K562 (cell line): ENCODE data around the gene LBHD1. TPM values are rescaled to one million over a fixed set of nuclear protein-coding genes. Genes with fewer than 3 reads are reported as not detected.

Experiments
- ATF1 ChIP-seq, 2 experiments: fragments of 450-650 bp in 1 of 2; IDR thresholded peaks; 2 replicates each; pipeline ENCODE4 v1.6.1; 2016; ENCODE audit warnings: missing compliant biosample characterization in 1 of 2, missing genetic modification characterization in 1 of 2
- ATF7 ChIP-seq: fragments of 450-650 bp; IDR thresholded peaks from 2 replicates; pipeline ENCODE4 v1.7.1; 2014; ENCODE audit warnings: mild to moderate bottlenecking, moderate library complexity
- BCLAF1 ChIP-seq, 2 experiments: fragments of 450-650 bp in 1 of 2; IDR thresholded peaks; 2 replicates each; pipeline ENCODE4 v1.6.1; 2011 to 2017; ENCODE audit warnings: low read depth in 2 of 2, antibody characterized with exemption in 1 of 2, borderline replicate concordance in 1 of 2, low read length in 1 of 2, mild to moderate bottlenecking in 1 of 2, mixed read lengths in 1 of 2; ENCODE audit not compliant: control insufficient read depth in 1 of 2
- BRF2 ChIP-seq: IDR thresholded peaks from 3 replicates; pipeline ENCODE4 v1.6.1; 2011; ENCODE audit warnings: borderline replicate concordance, mild to moderate bottlenecking; ENCODE audit not compliant: insufficient read length, insufficient read depth
- DPF2 ChIP-seq: fragments of 450-650 bp; IDR thresholded peaks from 2 replicates; pipeline ENCODE4 v1.6.1; 2016
- EGR1 ChIP-seq: fragments of 450-650 bp; conservative IDR thresholded peaks from 2 replicates; pipeline ENCODE4 v1.6.1; 2017; ENCODE audit warnings: mild to moderate bottlenecking
- FOSL1 ChIP-seq: fragments of 200-800 bp; sonication (Bioruptor generic); conservative IDR thresholded peaks from 2 replicates; pipeline ENCODE4 v1.6.1; 2016; ENCODE audit warnings: missing genetic modification characterization, missing compliant biosample characterization
- FOXM1 ChIP-seq, 2 experiments: fragments of 450-650 bp in 1 of 2; sonication (generic) in 1 of 2; formaldehyde crosslinking in 1 of 2; IDR thresholded peaks; 2 replicates each; pipeline versions ENCODE4 v1.6.1 to v1.9.0; 2017 to 2022; ENCODE audit warnings: low read depth in 2 of 2, mild to moderate bottlenecking in 2 of 2, missing genetic modification reagents in 1 of 2, moderate library complexity in 1 of 2
- KHSRP ChIP-seq: fragments of 450-650 bp; IDR thresholded peaks from 2 replicates; pipeline ENCODE4 v1.6.1; 2017
- KLF13 ChIP-seq: fragments of 450-650 bp; IDR thresholded peaks from 2 replicates; pipeline ENCODE4 v1.6.1; 2016; ENCODE audit warnings: missing genetic modification characterization, low read depth, mild to moderate bottlenecking, missing compliant biosample characterization, moderate library complexity, borderline replicate concordance
- MAZ ChIP-seq, 2 experiments: fragments of 450-650 bp in 1 of 2; sonication (generic) in 1 of 2; formaldehyde crosslinking; IDR thresholded peaks in 1 of 2; conservative IDR thresholded peaks in 1 of 2; 2 replicates each; pipeline versions ENCODE4 v1.4.0 to v1.5.0; 2020; ENCODE audit warnings: mild to moderate bottlenecking in 1 of 2, missing genetic modification reagents in 1 of 2
- NFRKB ChIP-seq: fragments of 450-650 bp; IDR thresholded peaks from 2 replicates; pipeline ENCODE4 v1.6.1; 2016; ENCODE audit warnings: low read depth
- PHB ChIP-seq: fragments of 250-450 bp; sonication (Bioruptor Pico); IDR thresholded peaks from 2 replicates; pipeline ENCODE4 v1.5.0; 2021
- POLR3G ChIP-seq: IDR thresholded peaks from 2 replicates; pipeline ENCODE4 v1.6.1; 2011; ENCODE audit not compliant: insufficient read length, insufficient replicate concordance; ENCODE audit errors: extremely low read depth
- PREB ChIP-seq: sonication (generic); formaldehyde crosslinking; IDR thresholded peaks from 2 replicates; pipeline ENCODE4 v1.8.1; 2023; ENCODE audit warnings: mild to moderate bottlenecking, missing genetic modification reagents
- SMARCA4 ChIP-seq: fragments of 450-650 bp; IDR thresholded peaks from 2 replicates; pipeline ENCODE4 v1.6.1; 2016
- SMARCB1 ChIP-seq: IDR thresholded peaks from 2 replicates; pipeline ENCODE4 v1.6.1; 2011; ENCODE audit warnings: improper control_type of control experiment, low read depth; ENCODE audit not compliant: insufficient read length
- TEAD1 ChIP-seq, 2 experiments: fragments of 450-650 bp in 1 of 2; sonication (generic) in 1 of 2; formaldehyde crosslinking; IDR thresholded peaks; 2 replicates each; pipeline versions ENCODE4 v1.4.0 to v1.8.0; 2020 to 2022; ENCODE audit warnings: mild to moderate bottlenecking in 2 of 2, missing genetic modification reagents in 1 of 2
- U2AF1 ChIP-seq: fragments of 200-400 bp; formaldehyde crosslinking; optimal IDR thresholded peaks from 2 replicates; pipeline ENCODE3; 2017; ENCODE audit warnings: mild to moderate bottlenecking, low read depth, low read length, moderate library complexity
- ZBTB9 ChIP-seq: fragments of 450-650 bp; formaldehyde crosslinking; IDR thresholded peaks from 2 replicates; pipeline ENCODE4 v1.4.0; 2020; ENCODE audit warnings: mild to moderate bottlenecking, moderate library complexity
- ZNF354B ChIP-seq: fragments of 250-450 bp; sonication (Bioruptor Pico); IDR thresholded peaks from 2 replicates; pipeline ENCODE4 v1.4.0; 2020
- polyA plus RNA-seq, 8 experiments: library from polyadenylated mRNA; depleted of rRNA in 4 of 8; stranded (reverse) in 5 of 8; unstranded in 3 of 8; fragments of >200 nt; fragmentation: Nextera tagmentation in 2 of 8; fragmentation: Illumina TruSeq in 1 of 8; extraction: Ambion mirVana in 2 of 8; extraction: Trizol in 1 of 8; gene quantifications; 2 replicates each; pipeline versions ENCODE4 v1.2.1 to v1.2.3, GENCODE V29; 2011 to 2014; ENCODE audit warnings: inconsistent platforms in 1 of 8, missing spikeins in 1 of 8
- total RNA-seq, 7 experiments: library from RNA; depleted of rRNA in 6 of 7; stranded (reverse); fragments of >200 nt in 6 of 7; fragmentation: Illumina TruSeq in 2 of 7; extraction: Trizol in 2 of 7; gene quantifications; 2 replicates each; pipeline versions ENCODE4 v1.2.1 to v1.2.3, GENCODE V29; 2011 to 2021; ENCODE audit warnings: low replicate concordance in 1 of 7

Gene LBHD1
- total and polyA plus RNA-seq, 9 of the 15 experiments (the other 6 are each of a cell fraction or from before 2014, with no cell fraction given), result 2.6 to 28.0 (median 12.5) TPM

GRCh38 chr11:62645946-62646824 is 25.9 kb downstream of the LBHD1 start, which contains the start of gene GANAB (continued):
- no peak for TF ChIP-seq KLF13
- peak; percentile 74 to 75 for TF ChIP-seq MAZ (CRISPR knock-in tag; conservative IDR thresholded peaks at IDR 0.05 in 1 of 2, IDR thresholded peaks at IDR 0.05 in 1 of 2)
- peak; percentile 81 for TF ChIP-seq ZBTB9 (CRISPR knock-in tag)
- peak; percentile 58 for TF ChIP-seq U2AF1
- peak; percentile 20; the same call in 1 of the 2 replicates for TF ChIP-seq DPF2
- TF ChIP-seq SMARCB1, result no peak
- TF ChIP-seq ZNF354B (CRISPR knock-in tag), result no peak
- peak; percentile 68; the same call in 1 of the 2 replicates for TF ChIP-seq ATF7
- no peak for TF ChIP-seq BCLAF1 (IDR thresholded peaks at IDR 0.05; ENCODE audit: borderline replicate concordance in 1 of 2, control insufficient read depth in 1 of 2, low read depth in 2 of 2, low read length in 1 of 2)
- no peak for TF ChIP-seq BRF2
- TF ChIP-seq PHB, result 0 out of 2 replicates have a peak, but pooled peaks have one; percentile 17
- no peak for TF ChIP-seq FOXM1 (IDR thresholded peaks at IDR 0.05; ENCODE audit: low read depth)
- no peak; the same call in 1 of the 2 replicates for TF ChIP-seq FOXM1 (CRISPR knock-in tag; IDR thresholded peaks at IDR 0.05; ENCODE audit: low read depth)
- peak; percentile 34 to 68; a peak in 2 of 4 replicates for TF ChIP-seq TEAD1 (CRISPR knock-in tag; IDR thresholded peaks at IDR 0.05)
- no peak for TF ChIP-seq POLR3G
- TF ChIP-seq FOSL1 (tag), result no peak; the same call in 1 of the 2 replicates
- TF ChIP-seq KHSRP, result no peak
- no peak for TF ChIP-seq SMARCA4
- peak; percentile 74 for TF ChIP-seq NFRKB
- TF ChIP-seq PREB, result no peak
- TF ChIP-seq EGR1, result peak; percentile 97
- TF ChIP-seq ATF1 (CRISPR knock-in tag; IDR thresholded peaks at IDR 0.05), result no peak
- peak; percentile 92 for TF ChIP-seq ATF1 (tag; IDR thresholded peaks at IDR 0.05)
